Neutrophil (primary cell): ENCODE measurements around the gene TBCC.
"Not testable (repeated sequence)": the region's sequence is repeated elsewhere in the genome, so short reads cannot be mapped to it uniquely, and the experiment has no call there.

Source experiments
- H3K27ac ChIP-seq: fragments of 200-600 bp; sonication (generic); 2 replicates; pipeline ENCODE4 v1.5.1; 2016; ENCODE audit warnings: mild to moderate bottlenecking, moderate library complexity
- H3K27me3 ChIP-seq: fragments of 200-600 bp; sonication (generic); 2 replicates; pipeline ENCODE4 v1.6.0; 2016; ENCODE audit warnings: mild to moderate bottlenecking
- H3K36me3 ChIP-seq: fragments of 200-600 bp; sonication (generic); 2 replicates; pipeline ENCODE4 v1.5.1; 2017
- H3K4me1 ChIP-seq, 2 experiments: fragments of 200-600 bp in 1 of 2; sonication (generic) in 1 of 2; 1 replicate in 1 of 2; 2 replicates in 1 of 2; pipeline versions ENCODE4 v1.5.1 to v1.6.1; 2013 to 2016; ENCODE audit warnings: low read depth in 1 of 2, low read length in 1 of 2, mild to moderate bottlenecking in 1 of 2, moderate library complexity in 1 of 2; ENCODE audit not compliant: control insufficient read depth in 1 of 2, insufficient read depth in 1 of 2
- H3K4me3 ChIP-seq, 2 experiments: fragments of 200-600 bp in 1 of 2; sonication (generic) in 1 of 2; 1 replicate in 1 of 2; 2 replicates in 1 of 2; pipeline ENCODE4 v1.5.1; 2013 to 2016; ENCODE audit warnings: low read depth in 1 of 2, low read length in 1 of 2, mild to moderate bottlenecking in 1 of 2, moderate library complexity in 1 of 2
- H3K9me3 ChIP-seq: fragments of 200-600 bp; sonication (generic); 2 replicates; pipeline ENCODE4 v1.5.1; 2016
- CTCF ChIP-seq: fragments of 200-600 bp; sonication (generic); IDR thresholded peaks from 2 replicates; pipeline ENCODE4 v1.5.1; 2016; ENCODE audit warnings: antibody characterized with exemption

TBCC gene

GRCh38 chr6:42735976-42736375, 9.9 kb downstream of the TBCC start:
- no peaks in the 10 kb centered on the region for H3K36me3 ChIP-seq
- H3K27me3 ChIP-seq = peaks cover 16% of the 10 kb centered on the region
- no peak for TF ChIP-seq CTCF
- H3K9me3 ChIP-seq = no peaks in the 10 kb centered on the region
- no peak overlapping the region for H3K27ac ChIP-seq
- no peaks in the 10 kb centered on the region for H3K4me1 ChIP-seq
- H3K4me3 ChIP-seq = no peak overlapping the region

DNA sequence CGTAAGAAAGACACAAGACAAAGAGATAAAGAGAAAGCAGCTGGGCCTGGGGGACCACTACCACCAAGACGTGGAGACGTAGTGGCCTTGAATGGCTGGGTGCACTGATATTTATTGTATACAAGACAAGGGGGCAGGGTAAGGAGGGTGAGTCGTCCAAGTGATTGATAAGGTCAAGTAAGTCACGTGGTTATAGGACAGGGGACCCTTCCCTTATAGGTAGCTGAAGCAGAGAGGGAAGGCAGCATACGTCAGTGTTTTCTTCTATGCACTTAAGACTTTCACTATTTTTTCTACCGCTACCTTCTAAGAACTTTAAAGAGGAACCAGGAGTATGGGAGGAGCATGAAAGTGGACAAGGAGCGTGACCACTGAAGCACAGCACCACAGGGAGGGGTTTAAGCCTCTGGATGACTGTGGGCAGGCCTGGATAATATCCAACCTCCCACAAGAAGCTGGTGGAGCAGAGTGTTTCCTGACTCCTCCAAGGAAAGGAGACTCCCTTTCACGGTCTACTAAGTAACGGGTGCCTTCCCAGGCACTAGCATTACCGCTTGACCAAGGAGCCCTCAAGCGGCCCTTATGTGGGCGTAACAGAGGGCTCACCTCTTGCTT, 11.9 kb downstream of the TBCC start:
- not testable (repeated sequence) for H3K36me3 ChIP-seq, H3K9me3 ChIP-seq, H3K4me3 ChIP-seq, H3K4me1 ChIP-seq, H3K27ac ChIP-seq
- peaks cover 15% of the 10 kb centered on the region for H3K27me3 ChIP-seq

GRCh38 chr6:42729731-42730130, 16.2 kb downstream of the TBCC start:
- Histone ChIP-seq H3K9me3 (no peaks in the 10 kb centered on the region), H3K27me3 (peaks cover 5% of the 10 kb centered on the region), H3K27ac (no peak overlapping the region), H3K4me1 (peaks cover 13 to 14% of the 10 kb centered on the region in 2 experiments), H3K4me3 (no peak overlapping the region), H3K36me3 (no peaks in the 10 kb centered on the region)
- no peak for TF ChIP-seq CTCF

- TF ChIP-seq CTCF = no peak
- no peak overlapping the region for H3K27ac ChIP-seq
- H3K4me3 ChIP-seq = peak overlapping the region in 1 of 2 experiments; percentile 72
Observed at GRCh38 chr6:42727627-42728026, 18.3 kb downstream of the TBCC start.

DNA sequence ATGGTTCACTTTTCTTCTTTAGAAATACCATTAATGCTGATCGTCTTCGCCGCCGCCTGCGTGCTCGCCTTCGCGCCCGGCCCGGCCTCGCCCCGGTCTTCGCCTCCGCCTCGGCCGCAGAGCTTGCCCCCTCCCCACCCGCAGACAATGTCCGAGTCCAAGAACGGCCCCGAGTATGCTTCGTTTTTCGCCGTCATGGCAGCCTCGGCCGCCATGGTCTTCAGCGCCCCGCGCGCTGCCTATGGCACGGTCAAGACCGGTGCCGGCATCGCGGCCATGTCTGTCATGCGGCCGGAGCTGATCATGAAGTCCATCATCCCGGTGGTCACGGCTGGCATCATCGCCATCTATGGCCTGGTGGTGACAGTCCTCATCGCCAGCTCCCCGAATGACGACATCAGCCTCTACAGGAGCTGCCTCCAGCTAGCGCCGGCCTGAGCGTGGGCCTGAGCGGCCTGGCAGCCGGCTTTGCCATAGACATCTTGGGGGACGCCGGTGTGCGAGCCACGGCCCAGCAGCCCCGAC, 18.8 kb downstream of the TBCC start:
- Histone ChIP-seq H3K36me3 (no peaks in the 10 kb centered on the region), H3K27ac (no peak overlapping the region), H3K9me3 (no peaks in the 10 kb centered on the region), H3K27me3 (peaks cover 5% of the 10 kb centered on the region), H3K4me3 (peak overlapping the region; percentile 72 to 75), H3K4me1 (peaks cover 13 to 14% of the 10 kb centered on the region in 2 experiments)
- no peak for TF ChIP-seq CTCF

More at GRCh38 chr6:42727627-42728026, 18.3 kb downstream of the TBCC start:
- peaks cover 13 to 14% of the 10 kb centered on the region in 2 experiments for H3K4me1 ChIP-seq
- H3K27me3 ChIP-seq = peaks cover 5% of the 10 kb centered on the region
- no peaks in the 10 kb centered on the region for H3K9me3 ChIP-seq
- no peaks in the 10 kb centered on the region for H3K36me3 ChIP-seq

GRCh38 chr6:42726485-42727086, 19.3 kb downstream of the TBCC start:
- Histone ChIP-seq H3K27me3 (peaks cover 5% of the 10 kb centered on the region), H3K27ac (no peak overlapping the region), H3K4me1 (peaks cover 13 to 14% of the 10 kb centered on the region in 2 experiments), H3K4me3 (peak overlapping the region; percentile 72 to 75), H3K36me3 (no peaks in the 10 kb centered on the region), H3K9me3 (no peaks in the 10 kb centered on the region)
- peak; percentile 86 for TF ChIP-seq CTCF
